Measurements from ENCODE around the gene CLIP1. TPM values are rescaled to one million over a fixed set of nuclear protein-coding genes. Genes with fewer than 3 reads are reported as not detected.
A peak's percentile ranks its signal among the peaks of the same experiment; 100 is the strongest.

Gene CLIP1
- polyA plus RNA-seq, 1 of the 3 experiments (the other 2 are of a cell fraction), result 33.9 TPM

DNA sequence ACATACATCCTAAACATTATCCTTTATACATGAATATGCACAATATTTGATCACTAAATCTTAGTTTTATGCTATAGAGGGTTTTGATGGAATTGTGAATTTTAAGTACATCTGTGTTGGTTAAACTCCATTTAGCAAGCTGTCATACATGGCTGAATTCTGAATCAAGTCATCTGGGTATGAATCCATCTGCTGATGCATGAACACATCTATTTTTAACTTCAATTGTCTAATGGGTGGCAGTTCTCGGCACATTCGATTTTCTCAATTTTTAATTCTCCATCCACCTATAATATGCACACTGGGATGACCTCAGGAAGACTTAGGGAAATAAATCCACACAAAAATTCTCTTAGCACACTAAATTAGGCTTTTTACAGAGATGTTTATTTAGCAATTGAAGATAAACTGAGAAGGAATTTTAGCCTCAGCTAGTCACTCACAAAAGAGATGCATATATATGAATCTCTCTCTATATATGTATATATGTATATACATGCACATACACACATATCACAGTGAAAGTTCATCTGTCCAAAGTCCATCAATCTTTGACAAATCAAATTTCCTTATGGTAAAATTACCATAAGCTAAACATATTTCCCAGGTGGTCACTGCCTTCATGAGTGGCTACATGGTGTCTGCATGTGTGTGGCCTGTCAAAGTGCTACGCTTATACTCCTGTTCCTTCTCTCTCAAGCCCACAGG, 111.7 kb downstream of the CLIP1 start:
- CTCF ChIA-PET, result interaction anchor here (1.0 to 1.5 kb wide), 3 partner anchors 45 to 112 kb away, joined by 3 to 5 read pairs (median 3); partner anchors contain the start of gene CLIP1
- no peaks in the 10 kb centered on the region for H3K27me3 ChIP-seq (ENCODE audit: insufficient read depth)
- H3K9me2 ChIP-seq, result no peaks in the 10 kb centered on the region
- H3K36me3 ChIP-seq (replicated peaks in 1 of 2; ENCODE audit: control insufficient read depth in 1 of 2, insufficient read depth in 2 of 2, low read length in 1 of 2), result peaks cover 21 to 29% of the 10 kb centered on the region in 2 experiments
- no peak overlapping the region for H3K9ac ChIP-seq
- H3K9me3 ChIP-seq, result no peaks in the 10 kb centered on the region
- TF ChIP-seq ELF1 (IDR thresholded peaks at IDR 0.05) (no peak), MEF2A (IDR thresholded peaks at IDR 0.05; ENCODE audit: borderline replicate concordance, low read depth) (no peak), CHD2 (IDR thresholded peaks at IDR 0.05; ENCODE audit: low read length, partially characterized antibody) (no peak), EZH2phosphoT487 (IDR thresholded peaks at IDR 0.05; ENCODE audit: borderline replicate concordance, low read depth) (no peak), POLR2AphosphoS5 (IDR thresholded peaks at IDR 0.05; ENCODE audit: low read depth, low read length) (no peak), RAD21 (IDR thresholded peaks at IDR 0.05; ENCODE audit: low read length) (no peak)
- TF ChIP-seq, protein P1, sequence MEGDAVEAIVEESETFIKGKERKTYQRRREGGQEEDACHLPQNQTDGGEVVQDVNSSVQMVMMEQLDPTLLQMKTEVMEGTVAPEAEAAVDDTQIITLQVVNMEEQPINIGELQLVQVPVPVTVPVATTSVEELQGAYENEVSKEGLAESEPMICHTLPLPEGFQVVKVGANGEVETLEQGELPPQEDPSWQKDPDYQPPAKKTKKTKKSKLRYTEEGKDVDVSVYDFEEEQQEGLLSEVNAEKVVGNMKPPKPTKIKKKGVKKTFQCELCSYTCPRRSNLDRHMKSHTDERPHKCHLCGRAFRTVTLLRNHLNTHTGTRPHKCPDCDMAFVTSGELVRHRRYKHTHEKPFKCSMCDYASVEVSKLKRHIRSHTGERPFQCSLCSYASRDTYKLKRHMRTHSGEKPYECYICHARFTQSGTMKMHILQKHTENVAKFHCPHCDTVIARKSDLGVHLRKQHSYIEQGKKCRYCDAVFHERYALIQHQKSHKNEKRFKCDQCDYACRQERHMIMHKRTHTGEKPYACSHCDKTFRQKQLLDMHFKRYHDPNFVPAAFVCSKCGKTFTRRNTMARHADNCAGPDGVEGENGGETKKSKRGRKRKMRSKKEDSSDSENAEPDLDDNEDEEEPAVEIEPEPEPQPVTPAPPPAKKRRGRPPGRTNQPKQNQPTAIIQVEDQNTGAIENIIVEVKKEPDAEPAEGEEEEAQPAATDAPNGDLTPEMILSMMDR (IDR thresholded peaks at IDR 0.05), result no peak
- no peak overlapping the region for H2AFZ ChIP-seq (ENCODE audit: low read depth)
- WGBS (ENCODE audit: low lambda C conversion rate), result 84% methylated on average over 3 of the region's 3 CpGs
- DNase-seq, result no peak
- H4K20me1 ChIP-seq (ENCODE audit: insufficient read depth), result no peaks in the 10 kb centered on the region
- POLR2A ChIA-PET, result no interaction called here
- H3K4me1 ChIP-seq (ENCODE audit: control insufficient read depth in 1 of 2, insufficient read depth in 2 of 2, low read depth in 1 of 2, low read length in 1 of 2), result peaks cover 11 to 14% of the 10 kb centered on the region in 2 experiments; a peak in 3 of 4 replicates
- peaks cover 21% of the 10 kb centered on the region for H3F3A ChIP-seq (replicated peaks; ENCODE audit: insufficient read depth)
- H3K4me3 ChIP-seq (ENCODE audit: low read depth in 2 of 2, low read length in 1 of 2), result no peak overlapping the region
- peak overlapping the region; percentile 47 to 64; a peak in 3 of 4 replicates for H3K27ac ChIP-seq (ENCODE audit: low read depth in 2 of 2, low read length in 1 of 2)
- no peaks in the 10 kb centered on the region for H3K79me2 ChIP-seq (ENCODE audit: insufficient read depth)
- H3K4me2 ChIP-seq, result no peak overlapping the region

DNA sequence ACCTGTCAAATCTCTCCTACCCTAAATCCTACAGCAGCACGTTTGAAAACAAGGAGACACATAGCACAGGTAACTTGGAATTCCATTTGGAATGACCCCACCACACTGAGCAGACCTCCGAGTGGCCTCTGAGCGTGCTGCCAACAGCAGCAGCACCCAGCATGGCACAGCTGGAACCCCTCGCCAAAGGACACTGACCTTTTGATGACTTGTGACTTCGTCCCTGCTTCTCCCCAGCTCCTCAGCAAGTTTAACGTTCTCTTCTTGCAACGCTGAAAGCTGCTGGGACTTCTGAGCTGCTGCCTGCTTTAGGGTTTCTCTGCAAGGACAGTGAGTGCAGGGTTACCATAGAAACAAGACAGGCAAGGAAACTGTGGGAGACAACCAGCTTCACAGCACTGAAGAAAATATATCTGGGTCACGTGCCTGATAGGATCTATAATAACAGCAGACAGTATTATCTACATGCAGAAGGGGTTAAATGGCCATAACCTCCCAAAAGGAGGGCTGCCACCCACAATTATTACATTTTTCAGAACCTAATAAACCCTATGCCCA, 112.8 kb downstream of the CLIP1 start:
- Histone ChIP-seq H3K9me3 (no peaks in the 10 kb centered on the region), H3K9ac (no peak overlapping the region), H3F3A (replicated peaks; ENCODE audit: insufficient read depth) (peaks cover 21% of the 10 kb centered on the region), H3K36me3 (replicated peaks in 1 of 2; ENCODE audit: control insufficient read depth in 1 of 2, insufficient read depth in 2 of 2, low read length in 1 of 2) (peaks cover 20 to 29% of the 10 kb centered on the region in 2 experiments), H2AFZ (ENCODE audit: low read depth) (no peak overlapping the region), H3K4me1 (ENCODE audit: control insufficient read depth in 1 of 2, insufficient read depth in 2 of 2, low read depth in 1 of 2, low read length in 1 of 2) (peaks cover 11 to 14% of the 10 kb centered on the region in 2 experiments; a peak in 3 of 4 replicates), H3K27ac (ENCODE audit: low read depth in 2 of 2, low read length in 1 of 2) (peak overlapping the region; percentile 47 to 64), H3K27me3 (ENCODE audit: insufficient read depth) (no peaks in the 10 kb centered on the region), H4K20me1 (ENCODE audit: insufficient read depth) (no peaks in the 10 kb centered on the region), H3K79me2 (ENCODE audit: insufficient read depth) (no peaks in the 10 kb centered on the region), H3K4me2 (peak overlapping the region; percentile 56), H3K9me2 (no peaks in the 10 kb centered on the region), H3K4me3 (ENCODE audit: low read depth in 2 of 2, low read length in 1 of 2) (no peak overlapping the region)
- 53% methylated on average over 8 of the region's 8 CpGs for WGBS (ENCODE audit: low lambda C conversion rate)
- ChIA-PET CTCF (interaction anchor here (0.8 to 1.9 kb wide), 3 partner anchors 11 to 187 kb away, joined by 3 to 7 read pairs (median 6); no protein-coding TSS in a partner anchor), POLR2A (no interaction called here)
- peak; percentile 60 for DNase-seq
- TF ChIP-seq NRF1 (IDR thresholded peaks at IDR 0.05; ENCODE audit: low read depth, low read length), result no peak
- peak; percentile 79 for TF ChIP-seq MXI1 (IDR thresholded peaks at IDR 0.05; ENCODE audit: low read depth, low read length)
- TF ChIP-seq, protein P2, sequence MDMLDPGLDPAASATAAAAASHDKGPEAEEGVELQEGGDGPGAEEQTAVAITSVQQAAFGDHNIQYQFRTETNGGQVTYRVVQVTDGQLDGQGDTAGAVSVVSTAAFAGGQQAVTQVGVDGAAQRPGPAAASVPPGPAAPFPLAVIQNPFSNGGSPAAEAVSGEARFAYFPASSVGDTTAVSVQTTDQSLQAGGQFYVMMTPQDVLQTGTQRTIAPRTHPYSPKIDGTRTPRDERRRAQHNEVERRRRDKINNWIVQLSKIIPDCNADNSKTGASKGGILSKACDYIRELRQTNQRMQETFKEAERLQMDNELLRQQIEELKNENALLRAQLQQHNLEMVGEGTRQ (IDR thresholded peaks at IDR 0.05; ENCODE audit: borderline replicate concordance, low read depth, low read length), result no peak
- TF ChIP-seq POLR2AphosphoS5 (IDR thresholded peaks at IDR 0.05; ENCODE audit: low read depth, low read length), result no peak
- TF ChIP-seq, protein P3, sequence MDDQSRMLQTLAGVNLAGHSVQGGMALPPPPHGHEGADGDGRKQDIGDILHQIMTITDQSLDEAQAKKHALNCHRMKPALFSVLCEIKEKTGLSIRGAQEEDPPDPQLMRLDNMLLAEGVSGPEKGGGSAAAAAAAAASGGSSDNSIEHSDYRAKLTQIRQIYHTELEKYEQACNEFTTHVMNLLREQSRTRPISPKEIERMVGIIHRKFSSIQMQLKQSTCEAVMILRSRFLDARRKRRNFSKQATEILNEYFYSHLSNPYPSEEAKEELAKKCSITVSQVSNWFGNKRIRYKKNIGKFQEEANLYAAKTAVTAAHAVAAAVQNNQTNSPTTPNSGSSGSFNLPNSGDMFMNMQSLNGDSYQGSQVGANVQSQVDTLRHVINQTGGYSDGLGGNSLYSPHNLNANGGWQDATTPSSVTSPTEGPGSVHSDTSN (IDR thresholded peaks at IDR 0.05), result no peak
- no peak for TF ChIP-seq JUND (IDR thresholded peaks at IDR 0.05)
- TF ChIP-seq, protein P4, sequence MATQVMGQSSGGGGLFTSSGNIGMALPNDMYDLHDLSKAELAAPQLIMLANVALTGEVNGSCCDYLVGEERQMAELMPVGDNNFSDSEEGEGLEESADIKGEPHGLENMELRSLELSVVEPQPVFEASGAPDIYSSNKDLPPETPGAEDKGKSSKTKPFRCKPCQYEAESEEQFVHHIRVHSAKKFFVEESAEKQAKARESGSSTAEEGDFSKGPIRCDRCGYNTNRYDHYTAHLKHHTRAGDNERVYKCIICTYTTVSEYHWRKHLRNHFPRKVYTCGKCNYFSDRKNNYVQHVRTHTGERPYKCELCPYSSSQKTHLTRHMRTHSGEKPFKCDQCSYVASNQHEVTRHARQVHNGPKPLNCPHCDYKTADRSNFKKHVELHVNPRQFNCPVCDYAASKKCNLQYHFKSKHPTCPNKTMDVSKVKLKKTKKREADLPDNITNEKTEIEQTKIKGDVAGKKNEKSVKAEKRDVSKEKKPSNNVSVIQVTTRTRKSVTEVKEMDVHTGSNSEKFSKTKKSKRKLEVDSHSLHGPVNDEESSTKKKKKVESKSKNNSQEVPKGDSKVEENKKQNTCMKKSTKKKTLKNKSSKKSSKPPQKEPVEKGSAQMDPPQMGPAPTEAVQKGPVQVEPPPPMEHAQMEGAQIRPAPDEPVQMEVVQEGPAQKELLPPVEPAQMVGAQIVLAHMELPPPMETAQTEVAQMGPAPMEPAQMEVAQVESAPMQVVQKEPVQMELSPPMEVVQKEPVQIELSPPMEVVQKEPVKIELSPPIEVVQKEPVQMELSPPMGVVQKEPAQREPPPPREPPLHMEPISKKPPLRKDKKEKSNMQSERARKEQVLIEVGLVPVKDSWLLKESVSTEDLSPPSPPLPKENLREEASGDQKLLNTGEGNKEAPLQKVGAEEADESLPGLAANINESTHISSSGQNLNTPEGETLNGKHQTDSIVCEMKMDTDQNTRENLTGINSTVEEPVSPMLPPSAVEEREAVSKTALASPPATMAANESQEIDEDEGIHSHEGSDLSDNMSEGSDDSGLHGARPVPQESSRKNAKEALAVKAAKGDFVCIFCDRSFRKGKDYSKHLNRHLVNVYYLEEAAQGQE (IDR thresholded peaks at IDR 0.05; ENCODE audit: low read depth, low read length), result no peak
- TF ChIP-seq, protein P5, sequence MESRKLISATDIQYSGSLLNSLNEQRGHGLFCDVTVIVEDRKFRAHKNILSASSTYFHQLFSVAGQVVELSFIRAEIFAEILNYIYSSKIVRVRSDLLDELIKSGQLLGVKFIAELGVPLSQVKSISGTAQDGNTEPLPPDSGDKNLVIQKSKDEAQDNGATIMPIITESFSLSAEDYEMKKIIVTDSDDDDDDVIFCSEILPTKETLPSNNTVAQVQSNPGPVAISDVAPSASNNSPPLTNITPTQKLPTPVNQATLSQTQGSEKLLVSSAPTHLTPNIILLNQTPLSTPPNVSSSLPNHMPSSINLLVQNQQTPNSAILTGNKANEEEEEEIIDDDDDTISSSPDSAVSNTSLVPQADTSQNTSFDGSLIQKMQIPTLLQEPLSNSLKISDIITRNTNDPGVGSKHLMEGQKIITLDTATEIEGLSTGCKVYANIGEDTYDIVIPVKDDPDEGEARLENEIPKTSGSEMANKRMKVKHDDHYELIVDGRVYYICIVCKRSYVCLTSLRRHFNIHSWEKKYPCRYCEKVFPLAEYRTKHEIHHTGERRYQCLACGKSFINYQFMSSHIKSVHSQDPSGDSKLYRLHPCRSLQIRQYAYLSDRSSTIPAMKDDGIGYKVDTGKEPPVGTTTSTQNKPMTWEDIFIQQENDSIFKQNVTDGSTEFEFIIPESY (IDR thresholded peaks at IDR 0.05; ENCODE audit: borderline replicate concordance, low read depth), result no peak
- TF ChIP-seq FOXJ3 (CRISPR knock-in tag; IDR thresholded peaks at IDR 0.05), result no peak
